GM21447 (cell line): ENCODE measurements around the gene LIMS2.

ENCODE experiments used
- ATAC-seq: cut with Tn5 transposase; IDR thresholded peaks from one replicate; pipeline ENCODE4 v1.9.1; 2021; ENCODE audit not compliant: unreplicated experiment

Gene LIMS2

DNA sequence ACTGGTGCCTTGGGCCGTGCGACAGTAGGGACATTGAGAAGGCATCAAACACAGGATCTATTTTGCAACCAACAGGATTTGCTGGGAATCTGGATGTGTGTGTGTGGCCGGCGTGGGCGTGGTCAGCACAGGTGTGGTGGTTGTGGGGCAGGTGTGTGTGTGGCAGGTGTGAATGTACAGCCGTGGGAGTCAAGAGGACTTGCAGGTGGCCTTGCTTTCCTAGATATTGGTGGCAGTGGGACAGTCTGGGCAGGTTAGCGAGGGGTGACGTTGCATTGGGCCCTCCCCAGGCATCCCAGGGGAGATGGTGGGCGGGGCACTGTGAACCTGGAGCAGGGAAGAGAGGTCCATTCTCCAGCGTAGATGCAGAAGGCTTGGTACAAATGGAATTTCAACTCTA is 3.2 kb upstream of the LIMS2 start:
- ATAC-seq: no peak

DNA sequence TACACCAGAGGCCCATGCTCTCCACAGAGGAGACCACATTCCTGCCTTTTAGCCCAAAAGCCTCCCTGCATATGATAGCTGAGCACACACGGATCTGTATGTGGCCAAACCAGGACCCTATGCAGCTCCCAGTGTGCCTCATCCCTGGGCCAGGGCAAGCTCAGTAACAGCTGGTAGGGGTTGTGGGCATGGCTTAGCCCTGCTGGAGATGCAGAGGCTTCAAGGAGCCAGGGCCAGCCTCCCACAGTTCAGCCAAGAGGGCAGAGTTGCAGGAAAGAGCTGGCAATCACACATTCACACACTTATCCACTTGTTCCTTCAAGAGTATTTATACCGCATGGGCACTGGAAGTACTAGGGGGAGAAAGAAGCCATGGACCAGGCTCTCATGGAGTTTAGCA is 1.6 kb upstream of the LIMS2 start:
- no peak for ATAC-seq

DNA sequence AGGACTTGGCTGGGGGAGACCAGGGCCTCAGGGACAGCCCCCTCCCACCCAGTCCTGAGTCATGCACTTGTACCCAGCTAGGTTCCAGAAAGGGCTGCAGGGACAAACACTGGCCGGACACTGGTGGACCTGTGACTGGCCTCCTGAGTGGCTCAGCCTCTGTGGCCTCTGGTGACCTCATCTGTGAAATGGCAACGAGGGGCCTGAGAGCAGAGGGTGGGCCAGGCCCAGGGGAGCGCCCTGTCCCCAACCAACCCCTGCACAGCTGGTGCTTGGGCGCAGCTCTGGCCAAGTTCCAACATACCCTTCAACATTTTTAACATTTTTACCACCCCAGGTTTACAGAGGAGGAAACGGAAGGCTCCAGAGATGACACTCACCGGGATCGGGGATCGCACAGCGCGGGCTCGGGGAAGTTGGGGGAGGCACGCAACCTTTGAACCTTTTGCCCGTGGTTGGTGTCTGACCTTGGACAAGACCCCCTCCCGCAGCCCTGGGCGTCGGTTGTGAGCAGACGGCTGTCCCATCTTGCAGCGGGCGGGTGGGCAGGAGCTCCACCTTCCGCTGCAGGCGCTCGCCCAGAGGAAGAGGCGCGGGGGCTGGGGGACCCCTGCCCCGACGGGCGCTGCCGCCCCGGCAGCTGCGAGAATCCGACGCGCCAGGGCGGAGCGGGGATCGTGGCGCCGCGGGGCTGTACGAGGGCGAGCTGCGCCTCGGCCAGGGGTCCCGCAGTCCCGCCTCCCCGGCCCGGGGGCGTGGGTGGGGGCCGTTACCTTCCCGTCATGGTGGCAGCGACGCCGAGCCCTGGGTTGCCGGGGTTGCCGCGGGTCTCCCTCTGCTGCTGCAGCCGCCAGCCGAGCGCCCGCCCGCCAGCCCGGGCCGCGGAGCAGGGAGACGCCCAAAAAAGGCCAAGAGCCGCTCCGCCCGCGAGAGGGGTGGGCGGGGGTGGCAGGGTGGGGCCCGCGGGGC is 805 bp downstream of the LIMS2 start:
- no peak for ATAC-seq

DNA sequence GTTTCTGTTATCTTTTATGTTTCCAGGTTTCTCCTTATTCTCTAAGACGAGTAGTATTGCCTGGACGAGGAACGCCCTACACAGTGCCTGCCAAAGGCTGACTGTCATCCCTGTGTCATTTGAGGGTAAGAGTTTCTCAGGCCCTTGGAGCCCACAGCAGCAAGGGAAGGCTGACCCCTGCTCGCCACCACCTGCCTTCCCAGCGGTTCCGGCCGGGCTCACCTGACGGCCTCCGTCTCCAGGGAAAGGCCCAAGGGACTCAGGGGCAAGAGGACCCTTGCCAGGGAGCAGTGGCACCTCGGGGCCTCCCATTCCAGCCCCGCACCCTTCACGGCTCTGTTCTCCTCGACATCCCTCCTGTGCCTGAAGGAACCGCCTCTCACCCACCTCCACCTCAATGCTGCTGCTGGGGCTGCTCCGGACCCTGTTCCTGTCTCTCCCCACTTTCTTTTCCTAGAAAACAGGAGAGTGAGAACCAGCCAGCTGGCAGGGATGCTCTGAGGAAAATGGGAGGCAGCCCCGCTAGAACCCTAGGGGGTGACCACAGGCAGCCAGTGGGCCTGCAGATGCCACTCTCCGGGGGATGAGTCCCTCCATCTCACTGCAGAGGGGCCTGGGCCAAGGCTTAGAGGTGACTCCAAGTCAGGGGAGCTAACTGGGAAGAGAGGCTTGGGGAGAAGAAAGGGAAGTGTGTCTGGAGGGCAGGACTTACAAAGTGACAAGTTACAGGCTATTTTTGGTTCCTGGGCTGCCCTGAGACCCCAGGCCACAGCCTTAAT is 1.9 kb downstream of the LIMS2 start:
- no peak for ATAC-seq

DNA sequence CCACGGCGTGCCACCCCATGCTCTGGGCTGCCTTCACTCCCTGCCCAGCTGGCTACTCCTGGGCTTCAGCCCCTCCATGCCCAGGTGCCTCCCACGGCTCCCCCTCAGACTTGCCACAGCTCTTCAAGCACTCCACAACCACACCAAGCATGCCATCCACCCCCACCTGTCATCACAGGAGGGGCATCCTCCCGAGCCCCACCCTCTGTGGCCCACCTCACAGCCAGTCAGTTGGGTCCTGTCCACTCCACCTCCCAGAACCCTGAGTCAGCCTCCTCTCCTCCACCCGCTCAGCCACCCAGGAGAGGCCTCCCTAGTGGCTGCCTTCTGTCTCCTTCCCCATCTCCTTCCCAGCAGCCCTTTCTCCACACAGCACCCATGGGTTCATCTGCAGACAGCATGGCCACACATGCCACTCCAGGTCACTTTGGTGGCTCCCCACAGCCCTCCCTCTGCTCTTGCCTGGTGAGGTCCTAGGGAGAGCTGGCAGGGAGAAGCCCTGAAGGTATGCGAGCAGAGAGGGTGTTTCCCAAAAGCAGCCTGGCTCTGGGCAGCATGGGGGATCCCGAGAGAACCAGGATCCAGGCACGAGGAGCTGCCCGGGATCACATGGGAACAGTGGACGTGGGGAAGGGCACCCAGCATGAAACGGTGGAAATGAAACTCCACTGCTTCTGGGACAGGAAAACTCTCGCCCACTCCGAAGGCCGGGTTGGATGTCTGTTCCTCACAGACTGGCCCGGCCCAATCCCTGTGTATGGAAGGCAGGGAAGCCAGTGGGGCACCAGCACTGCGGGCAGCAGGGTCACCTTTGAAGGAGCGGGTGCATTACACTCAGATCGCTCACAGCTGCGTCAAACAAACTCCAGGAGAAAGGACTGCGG is 2.7 kb downstream of the LIMS2 start:
- no peak for ATAC-seq

DNA sequence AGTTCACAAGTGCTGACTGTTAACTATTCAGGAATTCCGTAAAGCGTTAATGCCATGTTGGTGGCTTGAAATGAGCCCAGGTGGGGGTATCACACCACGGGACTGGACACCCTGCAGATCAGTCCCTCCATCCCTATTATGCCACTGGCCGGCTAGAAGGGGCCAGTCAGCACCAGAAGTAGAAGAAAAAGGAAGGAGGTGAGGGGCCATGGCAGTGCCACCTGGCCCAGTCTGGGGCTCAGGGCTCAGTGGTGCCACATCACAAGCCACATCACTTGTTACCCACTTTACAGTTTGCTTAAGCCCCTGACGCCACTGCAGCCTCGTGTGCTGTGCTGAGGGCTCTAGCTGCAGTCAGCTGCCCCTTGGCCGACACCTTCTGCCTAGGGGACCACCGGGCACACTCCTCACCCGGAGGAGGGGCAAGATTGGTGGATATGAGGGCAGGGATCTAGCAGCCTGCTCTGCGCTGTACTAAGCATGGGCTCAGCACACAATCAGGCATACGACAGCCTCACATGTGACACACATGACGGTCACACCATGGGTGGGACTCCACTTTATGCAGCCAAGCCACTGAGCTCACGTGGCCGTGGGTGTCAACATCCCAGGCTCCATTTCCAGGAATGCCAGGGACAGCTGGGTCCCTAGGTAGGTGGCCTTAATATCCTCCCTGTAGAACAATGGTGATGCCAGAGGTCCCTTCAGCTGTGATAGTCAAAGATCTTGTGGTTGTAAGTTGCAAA is 3.6 kb downstream of the LIMS2 start:
- ATAC-seq: no peak

DNA sequence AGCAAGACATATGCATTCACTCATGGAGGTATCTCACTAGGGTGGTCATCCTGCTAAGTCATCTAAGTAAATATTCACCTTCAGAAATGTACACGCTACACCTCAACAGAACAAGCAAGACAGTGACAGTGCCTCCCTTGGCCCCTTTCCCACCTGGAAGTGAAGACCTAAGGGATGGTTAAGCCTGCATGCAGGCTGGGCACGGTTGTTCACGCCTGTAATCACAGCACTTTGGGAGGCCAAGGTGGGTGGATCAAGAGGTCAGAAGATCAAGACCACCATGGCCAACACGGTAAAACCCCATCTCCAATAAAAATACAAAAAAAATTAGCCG is 4.4 kb downstream of the LIMS2 start:
- no peak for ATAC-seq

DNA sequence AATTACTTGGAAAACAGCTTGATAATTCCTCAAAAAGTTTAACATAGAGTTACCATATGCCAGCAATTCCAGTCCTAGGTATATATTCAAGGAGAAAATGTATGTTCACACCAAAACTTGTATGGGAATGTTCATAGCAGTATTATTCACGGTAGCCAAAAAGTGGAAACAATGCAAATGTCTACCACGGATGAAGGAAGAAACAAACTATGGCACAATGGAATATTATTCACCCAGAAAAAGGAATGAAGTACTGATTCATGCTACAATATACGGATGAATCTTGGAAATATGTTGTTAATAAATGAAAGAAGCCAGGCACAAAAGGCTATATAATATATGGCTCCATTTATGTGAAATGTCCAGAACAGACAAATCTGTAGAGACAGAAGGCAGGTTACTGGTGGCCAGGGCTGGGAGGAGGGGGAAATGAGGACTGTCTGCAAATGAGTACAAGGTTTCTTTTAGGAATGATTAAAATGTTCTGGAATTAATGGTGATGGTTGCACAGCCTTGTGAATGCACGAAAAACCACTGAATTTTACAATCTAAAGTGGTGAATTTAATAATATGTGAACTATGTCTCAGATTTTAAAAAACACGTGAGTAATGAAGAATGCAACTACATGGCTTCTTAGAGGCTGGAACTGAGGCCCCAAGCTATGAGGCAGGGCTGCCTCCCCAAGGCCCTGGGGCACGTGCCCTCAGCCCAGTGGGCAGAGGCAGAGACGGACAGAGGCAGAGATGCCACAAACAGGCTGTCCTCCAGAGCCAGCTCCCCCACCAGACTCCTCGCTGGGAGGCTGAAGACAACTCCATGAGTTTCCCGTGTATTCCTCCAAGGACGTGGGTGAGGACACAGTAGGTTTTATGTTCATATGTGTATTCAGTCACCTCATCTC is 5.0 kb downstream of the LIMS2 start:
- no peak for ATAC-seq

DNA sequence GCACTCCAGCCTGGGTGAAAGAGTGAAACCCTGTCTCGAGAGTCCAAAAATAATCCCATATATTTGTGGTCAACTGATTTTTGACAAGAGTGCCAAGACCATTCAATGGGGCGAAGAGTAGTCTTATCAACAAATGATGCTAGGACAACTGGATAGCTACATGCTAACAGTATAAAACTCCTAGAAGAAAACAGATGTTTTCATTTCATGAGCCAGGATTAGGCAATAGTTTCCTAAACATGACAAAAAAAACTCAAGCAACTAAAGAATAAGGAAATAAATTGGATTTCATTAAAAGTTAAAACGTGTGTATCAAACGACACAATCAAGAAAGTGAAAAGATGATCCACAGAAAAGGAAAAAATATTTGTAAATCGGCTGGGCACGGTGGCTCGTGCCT is 6.3 kb downstream of the LIMS2 start:
- ATAC-seq: no peak

DNA sequence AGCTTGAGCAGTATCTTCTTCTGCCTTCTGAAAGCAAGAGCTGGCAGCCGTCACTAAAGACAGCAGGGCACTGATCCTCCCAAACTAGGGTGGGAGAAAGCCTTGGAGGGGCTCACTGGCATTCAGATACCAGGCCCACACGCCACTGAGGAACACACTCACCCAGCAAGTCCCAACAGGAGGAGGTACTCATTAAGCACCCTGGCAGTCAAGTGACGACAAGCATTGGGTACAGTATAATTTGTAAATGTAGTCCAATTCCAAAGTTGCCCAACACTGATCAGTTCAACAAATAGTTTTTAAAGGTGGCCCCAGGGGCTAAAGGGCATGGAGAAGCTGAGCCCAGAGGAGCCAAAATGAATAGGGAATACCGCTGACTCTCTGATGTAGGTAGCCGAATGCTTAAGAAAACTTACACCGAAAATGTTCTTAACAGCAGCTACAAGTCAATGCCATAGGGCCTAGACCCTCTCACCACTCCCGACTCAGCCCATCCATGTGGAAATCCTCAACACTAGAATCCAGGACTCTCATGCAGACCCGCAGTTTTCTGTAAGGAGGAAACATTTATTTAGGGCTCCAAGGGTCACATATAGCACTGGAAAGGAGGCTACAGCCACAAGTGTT is 9.9 kb downstream of the LIMS2 start:
- no peak for ATAC-seq

DNA sequence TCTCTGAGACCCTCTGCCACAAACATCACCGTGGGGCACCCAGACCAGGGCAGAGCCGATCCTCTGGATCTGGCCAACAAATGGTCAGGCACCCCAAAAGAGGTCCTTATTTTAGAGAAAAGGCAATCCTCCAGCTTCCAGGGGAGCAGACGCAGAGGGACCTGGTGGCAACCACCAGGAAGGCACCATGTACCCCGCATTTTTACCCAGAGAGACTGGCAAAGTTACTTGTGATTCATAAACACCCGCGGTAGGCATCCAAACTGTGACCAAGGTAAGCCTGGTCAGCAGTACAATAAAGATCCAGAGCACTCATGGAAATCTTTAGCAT is 10.5 kb downstream of the LIMS2 start:
- no peak for ATAC-seq

DNA sequence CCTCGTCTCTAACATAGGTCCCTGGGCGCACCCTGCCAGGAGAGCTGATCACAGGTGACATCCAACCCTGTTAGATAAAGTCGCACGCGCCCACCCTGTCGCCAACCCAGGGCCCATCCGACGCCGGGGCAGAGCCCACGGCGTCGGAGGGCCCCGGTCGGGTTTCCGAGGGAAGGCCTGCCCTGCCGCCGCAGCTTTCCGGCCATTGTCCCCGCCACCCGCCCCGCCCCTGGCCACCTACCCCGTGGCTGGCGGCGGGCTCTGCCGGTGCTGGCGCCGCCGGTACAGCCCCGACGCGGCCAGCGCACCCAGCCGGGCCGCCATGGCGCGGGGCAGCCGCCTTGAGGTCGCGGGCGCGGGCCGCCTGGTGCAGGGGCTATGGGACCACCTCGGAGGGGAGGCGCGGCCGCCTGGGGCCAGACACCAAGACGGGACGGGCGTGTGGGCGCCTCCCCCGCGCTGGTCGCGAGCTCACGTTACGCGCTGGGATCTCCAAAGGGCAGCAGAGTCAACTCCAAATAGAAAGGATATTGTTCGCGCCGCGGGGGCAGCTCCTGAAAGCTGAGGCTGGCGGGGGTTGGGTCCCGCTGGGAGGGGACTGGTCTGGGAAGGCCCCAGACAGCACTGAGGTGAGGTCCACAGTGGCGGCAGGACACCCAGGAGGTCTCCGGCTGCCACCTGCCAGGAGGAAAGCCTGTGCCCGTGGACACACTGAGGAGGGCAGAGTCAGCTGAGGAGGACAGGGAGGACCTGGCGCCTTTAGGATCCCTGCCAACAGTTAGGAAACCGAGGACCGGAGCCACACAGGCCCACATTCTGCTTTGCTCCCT is 11.1 kb downstream of the LIMS2 start:
- no peak for ATAC-seq

DNA sequence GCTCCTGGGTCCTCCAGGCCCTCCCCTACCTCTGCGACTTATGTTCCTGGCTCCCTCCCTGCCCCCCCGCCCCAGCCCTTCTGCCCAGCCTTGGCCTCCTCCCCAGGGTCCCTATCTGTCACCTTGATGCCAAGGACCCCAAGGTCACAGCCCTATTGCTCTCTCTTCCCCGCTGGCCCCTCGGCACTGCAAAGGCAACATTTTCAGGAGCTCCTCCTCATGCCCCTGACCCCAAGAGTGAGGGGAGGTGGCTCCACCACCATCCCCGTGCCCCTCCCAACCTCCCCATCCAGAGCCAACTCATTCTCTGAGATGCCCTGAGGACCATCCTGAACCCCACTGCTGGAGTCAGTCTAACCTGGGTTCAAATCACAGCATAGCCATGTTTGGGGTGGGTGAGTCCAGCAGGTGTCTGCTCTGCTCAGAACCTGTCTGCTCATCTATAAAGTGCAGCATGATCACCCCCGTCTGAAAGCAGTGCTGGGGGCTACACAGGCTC is 11.7 kb downstream of the LIMS2 start:
- ATAC-seq: no peak

DNA sequence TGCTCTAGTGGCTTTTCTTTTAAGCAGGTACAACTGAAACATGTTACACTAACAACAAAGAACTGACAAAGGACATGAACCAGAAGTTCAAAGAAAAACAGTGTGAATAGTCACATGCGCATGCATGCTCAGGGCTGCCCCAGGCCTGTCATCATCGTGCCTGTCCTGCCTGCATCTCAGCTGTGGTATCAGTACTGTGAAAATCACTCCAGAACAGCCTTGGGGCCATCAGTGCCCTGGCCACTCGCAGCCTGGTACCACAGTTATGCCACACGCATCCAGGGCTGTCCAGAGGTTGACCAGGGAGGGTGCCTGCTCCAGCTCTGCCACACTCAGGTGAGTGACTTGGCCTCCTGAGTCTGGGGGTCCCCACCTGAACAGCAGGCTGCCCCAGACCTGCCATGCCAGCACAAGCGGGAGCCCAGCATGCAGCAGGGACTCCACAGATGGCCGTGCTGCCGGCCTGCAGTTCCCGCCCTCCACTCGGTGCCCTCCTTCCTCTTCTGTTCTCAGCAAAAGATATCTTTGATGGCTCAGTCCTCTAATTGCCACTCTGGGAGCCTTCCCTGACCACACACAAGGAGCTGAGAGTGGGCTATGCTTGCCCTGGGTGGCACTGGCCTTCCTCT is 12.3 kb downstream of the LIMS2 start:
- ATAC-seq: no peak

DNA sequence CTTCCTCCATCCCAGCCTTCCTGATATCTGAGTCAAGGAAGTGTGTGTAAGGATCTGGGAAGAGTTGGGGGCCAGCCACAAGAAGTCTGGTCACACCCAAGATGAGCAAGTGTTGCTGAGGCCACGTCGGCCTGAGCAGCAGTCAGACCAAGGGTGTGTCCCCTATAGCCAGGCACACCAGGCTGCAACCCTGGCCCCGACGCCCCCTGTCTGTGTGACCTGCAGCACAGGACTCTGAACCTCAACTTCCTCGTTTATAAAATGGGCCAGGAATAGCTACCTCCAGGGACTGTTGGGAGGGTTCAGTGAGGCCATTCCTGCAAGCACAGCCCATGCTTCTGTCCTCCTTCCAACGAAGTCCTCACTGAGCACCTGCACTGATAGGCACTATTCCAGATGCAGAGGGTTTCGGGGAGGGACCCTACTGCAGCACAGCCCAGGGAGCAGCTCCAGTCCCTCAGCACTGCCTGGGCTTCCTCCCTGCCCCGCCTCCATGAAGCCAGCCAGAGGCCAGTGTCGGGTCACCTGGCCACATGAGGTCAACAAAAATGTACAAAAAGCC is 13.3 kb downstream of the LIMS2 start:
- ATAC-seq: no peak

DNA sequence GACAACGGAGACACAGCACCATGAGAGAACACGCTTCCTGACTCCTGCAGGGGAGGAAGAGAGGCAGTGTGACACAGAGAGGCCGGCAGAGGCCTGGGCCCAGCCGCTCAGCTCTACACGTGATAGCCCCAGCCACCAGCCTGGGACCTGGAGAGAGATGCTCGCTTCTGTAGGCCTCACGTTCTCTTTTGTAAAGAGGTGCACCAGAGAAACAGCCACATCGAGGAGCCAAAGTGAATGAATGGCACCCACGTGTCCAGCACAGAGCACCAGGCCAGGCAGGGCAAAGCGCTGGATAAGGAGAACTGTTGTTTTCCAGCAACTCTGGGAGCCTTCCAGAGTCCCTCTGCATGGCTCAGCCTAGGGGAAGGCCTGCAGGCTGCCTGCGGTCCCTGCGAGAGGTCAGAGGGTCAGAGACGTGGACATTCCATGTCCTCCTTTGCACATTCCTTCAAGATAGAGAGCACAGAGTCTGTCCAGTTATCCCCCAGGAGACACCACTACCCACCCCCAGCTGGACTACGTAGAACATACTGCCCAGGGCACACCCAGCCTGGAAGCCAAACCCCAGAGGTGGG is 14.2 kb downstream of the LIMS2 start:
- ATAC-seq: no peak

DNA sequence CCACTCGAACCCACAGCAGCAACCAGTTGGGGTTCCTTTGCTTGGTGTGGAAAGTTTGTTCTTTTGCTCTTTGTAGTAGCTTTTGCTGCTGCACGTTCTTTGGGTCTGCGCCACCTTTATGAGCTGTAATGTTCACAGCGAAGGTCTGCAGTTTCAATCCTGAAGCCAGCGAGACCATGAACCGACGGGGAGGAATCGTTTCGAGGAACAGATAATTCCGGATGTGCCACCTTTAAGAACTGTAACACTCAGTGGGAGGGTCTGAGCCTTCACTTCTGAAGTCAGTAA is 15.1 kb downstream of the LIMS2 start:
- ATAC-seq: no peak
